ENCODE measurements around the gene QRICH1.

The QRICH1 gene

GRCh38 chr3:49053543-49053942, 40.3 kb downstream of the QRICH1 start:
- Histone ChIP-seq H3K79me1 (replicated peaks; ENCODE audit: low read length, poor library complexity, severe bottlenecking) (peaks cover 37% of the 10 kb centered on the region), H2BK15ac (ENCODE audit: low read depth, poor library complexity, severe bottlenecking) (no peak overlapping the region), H3K36me3 (ENCODE audit: control insufficient read depth in 1 of 2, insufficient read depth in 2 of 2, low read depth in 1 of 2, low read length in 2 of 2) (peaks cover 45 to 63% of the 10 kb centered on the region in 2 experiments), H3K9ac (ENCODE audit: low read length) (no peak overlapping the region), H2AFZ (ENCODE audit: low read depth, low read length) (no peak overlapping the region), H4K8ac (ENCODE audit: low read length) (no peak overlapping the region), H2BK12ac (ENCODE audit: low read length in 2 of 2) (no peak overlapping the region), H3K27ac (ENCODE audit: low read length, poor library complexity, severe bottlenecking) (no peak overlapping the region), H3K4me3 (ENCODE audit: insufficient read depth in 1 of 2, low read depth in 1 of 2, low read length in 2 of 2) (no peak overlapping the region), H3K23ac (ENCODE audit: low read length in 2 of 2) (no peak overlapping the region), H3K14ac (ENCODE audit: low read length in 2 of 2) (no peak overlapping the region), H3K27me3 (ENCODE audit: control insufficient read depth in 1 of 2, insufficient read depth in 1 of 2, low read length in 2 of 2) (no peaks in the 10 kb centered on the region), H3K4me2 (ENCODE audit: low read length, poor library complexity, severe bottlenecking) (no peak overlapping the region), H3K18ac (ENCODE audit: low read depth in 1 of 2, low read length in 2 of 2) (no peak overlapping the region), H3K9me3 (ENCODE audit: control insufficient read depth, low read length) (no peaks in the 10 kb centered on the region), H3K4me1 (ENCODE audit: control insufficient read depth, insufficient read depth, low read depth, low read length) (no peaks in the 10 kb centered on the region), H2AK5ac (ENCODE audit: low read length, severe bottlenecking) (no peak overlapping the region), H4K91ac (ENCODE audit: low read length) (no peak overlapping the region), H2BK120ac (ENCODE audit: low read depth, low read length) (no peak overlapping the region), H2BK5ac (ENCODE audit: low read depth, low read length, poor library complexity, severe bottlenecking) (no peak overlapping the region), H3K4ac (ENCODE audit: low read depth in 1 of 2, low read length in 2 of 2) (no peak overlapping the region)
- no peak for DNase-seq
- 100% methylated on average over 1 of the region's 1 CpG for WGBS

- Histone ChIP-seq H2AFZ (ENCODE audit: low read depth, low read length) (no peak overlapping the region), H2BK15ac (ENCODE audit: low read depth, poor library complexity, severe bottlenecking) (no peak overlapping the region), H3K18ac (ENCODE audit: low read depth in 1 of 2, low read length in 2 of 2) (no peak overlapping the region), H3K14ac (ENCODE audit: low read length in 2 of 2) (no peak overlapping the region), H3K4ac (ENCODE audit: low read depth in 1 of 2, low read length in 2 of 2) (no peak overlapping the region), H3K4me1 (ENCODE audit: control insufficient read depth, insufficient read depth, low read depth, low read length) (peaks cover 3% of the 10 kb centered on the region), H2BK12ac (ENCODE audit: low read length in 2 of 2) (no peak overlapping the region), H2BK120ac (ENCODE audit: low read depth, low read length) (no peak overlapping the region), H3K27ac (ENCODE audit: low read length, poor library complexity, severe bottlenecking) (no peak overlapping the region), H3K4me3 (ENCODE audit: insufficient read depth in 1 of 2, low read depth in 1 of 2, low read length in 2 of 2) (no peak overlapping the region), H3K36me3 (ENCODE audit: control insufficient read depth in 1 of 2, insufficient read depth in 2 of 2, low read depth in 1 of 2, low read length in 2 of 2) (peaks cover 50 to 66% of the 10 kb centered on the region in 2 experiments), H4K91ac (ENCODE audit: low read length) (no peak overlapping the region), H3K9me3 (ENCODE audit: control insufficient read depth, low read length) (no peaks in the 10 kb centered on the region), H3K79me1 (replicated peaks; ENCODE audit: low read length, poor library complexity, severe bottlenecking) (peaks cover 27% of the 10 kb centered on the region), H4K8ac (ENCODE audit: low read length) (no peak overlapping the region), H2BK5ac (ENCODE audit: low read depth, low read length, poor library complexity, severe bottlenecking) (no peak overlapping the region), H3K9ac (ENCODE audit: low read length) (no peak overlapping the region), H3K27me3 (ENCODE audit: control insufficient read depth in 1 of 2, insufficient read depth in 1 of 2, low read length in 2 of 2) (no peaks in the 10 kb centered on the region), H3K4me2 (ENCODE audit: low read length, poor library complexity, severe bottlenecking) (no peak overlapping the region), H3K23ac (ENCODE audit: low read length in 2 of 2) (no peak overlapping the region), H2AK5ac (ENCODE audit: low read length, severe bottlenecking) (no peak overlapping the region)
- WGBS = 100% methylated on average over 2 of the region's 3 CpGs
- no peak for DNase-seq
Measured at GRCh38 chr3:49035281-49035680, 58.6 kb downstream of the QRICH1 start.

GRCh38 chr3:49034650-49035049, 59.2 kb downstream of the QRICH1 start:
- Histone ChIP-seq H2BK5ac (ENCODE audit: low read depth, low read length, poor library complexity, severe bottlenecking) (no peak overlapping the region), H3K27me3 (ENCODE audit: control insufficient read depth in 1 of 2, insufficient read depth in 1 of 2, low read length in 2 of 2) (no peaks in the 10 kb centered on the region), H2BK120ac (ENCODE audit: low read depth, low read length) (no peak overlapping the region), H3K14ac (ENCODE audit: low read length in 2 of 2) (no peak overlapping the region), H3K23ac (ENCODE audit: low read length in 2 of 2) (no peak overlapping the region), H2AK5ac (ENCODE audit: low read length, severe bottlenecking) (no peak overlapping the region), H3K18ac (ENCODE audit: low read depth in 1 of 2, low read length in 2 of 2) (no peak overlapping the region), H3K36me3 (ENCODE audit: control insufficient read depth in 1 of 2, insufficient read depth in 2 of 2, low read depth in 1 of 2, low read length in 2 of 2) (peaks cover 52 to 68% of the 10 kb centered on the region in 2 experiments), H3K9ac (ENCODE audit: low read length) (no peak overlapping the region), H4K91ac (ENCODE audit: low read length) (no peak overlapping the region), H3K9me3 (ENCODE audit: control insufficient read depth, low read length) (no peaks in the 10 kb centered on the region), H3K4me1 (ENCODE audit: control insufficient read depth, insufficient read depth, low read depth, low read length) (peaks cover 3% of the 10 kb centered on the region), H3K4ac (ENCODE audit: low read depth in 1 of 2, low read length in 2 of 2) (no peak overlapping the region), H4K8ac (ENCODE audit: low read length) (no peak overlapping the region), H3K4me3 (ENCODE audit: insufficient read depth in 1 of 2, low read depth in 1 of 2, low read length in 2 of 2) (no peak overlapping the region), H3K4me2 (ENCODE audit: low read length, poor library complexity, severe bottlenecking) (no peak overlapping the region), H2BK15ac (ENCODE audit: low read depth, poor library complexity, severe bottlenecking) (no peak overlapping the region), H3K27ac (ENCODE audit: low read length, poor library complexity, severe bottlenecking) (no peak overlapping the region), H2AFZ (ENCODE audit: low read depth, low read length) (no peak overlapping the region), H2BK12ac (ENCODE audit: low read length in 2 of 2) (no peak overlapping the region), H3K79me1 (replicated peaks; ENCODE audit: low read length, poor library complexity, severe bottlenecking) (peaks cover 27% of the 10 kb centered on the region)
- 98% methylated on average over 2 of the region's 2 CpGs for WGBS
- no peak for DNase-seq

- H4K8ac ChIP-seq (ENCODE audit: low read length) = no peak overlapping the region
- no peak overlapping the region for H3K4me2 ChIP-seq (ENCODE audit: low read length, poor library complexity, severe bottlenecking)
- no peak overlapping the region for H2AK5ac ChIP-seq (ENCODE audit: low read length, severe bottlenecking)
- no peaks in the 10 kb centered on the region for H3K27me3 ChIP-seq (ENCODE audit: control insufficient read depth in 1 of 2, insufficient read depth in 1 of 2, low read length in 2 of 2)
- no peak overlapping the region for H3K9ac ChIP-seq (ENCODE audit: low read length)
- H3K4me1 ChIP-seq (ENCODE audit: control insufficient read depth, insufficient read depth, low read depth, low read length) = peaks cover 11% of the 10 kb centered on the region
- H3K27ac ChIP-seq (ENCODE audit: low read length, poor library complexity, severe bottlenecking) = no peak overlapping the region
- H3K14ac ChIP-seq (ENCODE audit: low read length in 2 of 2) = no peak overlapping the region
- H2BK12ac ChIP-seq (ENCODE audit: low read length in 2 of 2) = no peak overlapping the region
- H3K79me1 ChIP-seq (replicated peaks; ENCODE audit: low read length, poor library complexity, severe bottlenecking) = peaks cover 33% of the 10 kb centered on the region
- no peaks in the 10 kb centered on the region for H3K9me3 ChIP-seq (ENCODE audit: control insufficient read depth, low read length)
- no peak overlapping the region for H3K23ac ChIP-seq (ENCODE audit: low read length in 2 of 2)
- H2BK15ac ChIP-seq (ENCODE audit: low read depth, poor library complexity, severe bottlenecking) = no peak overlapping the region
- H3K18ac ChIP-seq (ENCODE audit: low read depth in 1 of 2, low read length in 2 of 2) = no peak overlapping the region
- H3K36me3 ChIP-seq (ENCODE audit: control insufficient read depth in 1 of 2, insufficient read depth in 2 of 2, low read depth in 1 of 2, low read length in 2 of 2) = peaks cover 63 to 74% of the 10 kb centered on the region in 2 experiments
- DNase-seq = no peak
- H3K4ac ChIP-seq (ENCODE audit: low read depth in 1 of 2, low read length in 2 of 2) = no peak overlapping the region
- H3K4me3 ChIP-seq (ENCODE audit: insufficient read depth in 1 of 2, low read depth in 1 of 2, low read length in 2 of 2) = no peak overlapping the region
- no peak overlapping the region for H2BK120ac ChIP-seq (ENCODE audit: low read depth, low read length)
- no peak overlapping the region for H2AFZ ChIP-seq (ENCODE audit: low read depth, low read length)
- 90% methylated on average over 6 of the region's 6 CpGs for WGBS
- no peak overlapping the region for H4K91ac ChIP-seq (ENCODE audit: low read length)
- H2BK5ac ChIP-seq (ENCODE audit: low read depth, low read length, poor library complexity, severe bottlenecking) = no peak overlapping the region
Measured at GRCh38 chr3:49032646-49033304, 61.1 kb downstream of the QRICH1 start.

Data from mesenchymal stem cell (in vitro differentiated cells and primary cell).